GM19395 (cell line): ENCODE data around the gene SUSD3.

ENCODE experiments used
- ATAC-seq: cut with Tn5 transposase; IDR thresholded peaks from one replicate; pipeline ENCODE4 v1.9.1; 2021; ENCODE audit warnings: mild to moderate bottlenecking, moderate library complexity; ENCODE audit not compliant: unreplicated experiment

SUSD3 gene

DNA sequence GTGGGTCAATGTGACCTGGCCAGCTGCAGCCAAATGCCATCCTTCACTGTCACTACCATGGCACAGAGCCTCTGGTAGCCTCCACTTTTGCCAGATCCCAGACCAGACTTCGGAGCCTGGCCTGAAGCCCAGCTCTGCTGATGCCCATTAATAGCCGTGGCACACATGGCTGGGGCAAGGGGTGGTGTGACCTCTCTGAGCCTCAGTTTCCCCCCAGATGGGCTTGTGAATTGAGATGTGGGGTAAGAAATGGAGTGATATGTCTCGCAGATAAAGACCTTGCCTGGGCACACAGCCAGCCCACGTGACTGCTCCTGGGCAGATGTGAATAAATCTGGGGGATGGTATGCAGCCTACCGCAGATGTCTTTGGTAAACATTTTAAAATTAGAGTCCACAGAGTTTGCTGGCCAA, 13.9 kb downstream of the SUSD3 start:
- no peak for ATAC-seq

DNA sequence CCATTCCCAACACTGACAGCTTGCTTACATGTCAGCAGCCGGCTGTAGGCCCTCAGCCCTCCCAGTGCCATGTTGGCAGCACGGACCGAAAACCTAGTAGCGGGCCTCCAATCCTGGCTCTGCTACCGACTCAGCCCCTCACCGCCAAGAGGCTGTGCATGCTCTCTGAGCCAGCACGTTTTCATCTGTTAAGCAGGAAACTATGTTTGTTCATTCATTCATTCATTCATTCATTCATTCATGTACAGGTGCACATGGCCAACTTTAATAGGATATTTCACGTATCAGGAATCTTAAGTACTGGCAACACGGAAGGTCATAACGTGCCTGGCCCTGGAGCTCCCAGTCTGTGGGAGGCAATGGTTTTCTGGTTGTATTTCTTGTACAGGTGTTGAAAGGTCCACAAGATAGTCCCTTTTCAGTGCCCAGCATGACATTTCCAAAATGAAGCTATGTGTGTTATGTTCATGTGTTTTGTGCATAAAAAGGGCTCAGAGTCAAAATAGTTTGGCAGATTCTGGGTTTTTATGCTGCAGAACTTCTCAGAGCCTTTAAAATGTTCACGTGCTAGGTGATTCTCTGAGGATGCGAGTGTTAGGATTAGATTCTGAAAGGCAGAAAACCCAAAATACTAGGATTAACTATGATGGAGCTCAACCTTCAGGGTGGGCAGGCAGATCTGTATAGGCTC, 17.7 kb downstream of the SUSD3 start:
- no peak for ATAC-seq

DNA sequence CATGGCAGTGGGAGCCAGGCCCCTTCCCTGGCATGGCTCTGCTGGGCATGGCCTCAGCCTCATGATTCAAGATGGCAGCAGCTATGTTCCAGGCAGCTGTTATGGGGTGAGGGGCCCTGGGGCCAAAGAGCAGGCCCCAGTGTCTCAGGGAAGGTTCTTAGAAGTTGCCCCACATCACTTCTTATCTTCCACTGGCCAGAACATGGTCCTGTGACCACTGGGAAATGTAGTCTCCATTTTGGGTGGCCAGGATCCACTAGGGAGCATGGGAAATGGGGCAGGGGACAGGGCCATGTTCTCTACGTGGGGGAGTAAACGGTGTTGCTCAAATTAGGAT, 18.3 kb downstream of the SUSD3 start:
- ATAC-seq: no peak

DNA sequence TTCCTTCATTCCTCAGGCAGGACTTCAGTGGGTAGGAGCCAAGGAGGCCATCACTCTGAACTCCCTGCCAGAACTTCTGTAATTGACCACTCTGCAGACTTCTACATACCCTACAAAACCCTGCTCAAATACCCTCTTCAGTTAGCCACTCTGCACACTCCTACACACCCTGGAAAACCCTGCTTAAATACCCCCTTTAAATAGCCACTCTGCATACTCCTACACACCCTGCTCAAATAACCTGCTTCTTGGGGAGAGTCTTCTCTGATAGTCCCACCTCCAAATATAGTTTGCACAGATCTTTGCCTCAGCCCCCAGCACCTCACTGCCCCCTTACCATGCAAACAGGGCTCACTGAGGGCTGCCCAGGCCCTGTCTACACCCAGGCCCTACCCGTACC, 18.9 kb downstream of the SUSD3 start:
- no peak for ATAC-seq

DNA sequence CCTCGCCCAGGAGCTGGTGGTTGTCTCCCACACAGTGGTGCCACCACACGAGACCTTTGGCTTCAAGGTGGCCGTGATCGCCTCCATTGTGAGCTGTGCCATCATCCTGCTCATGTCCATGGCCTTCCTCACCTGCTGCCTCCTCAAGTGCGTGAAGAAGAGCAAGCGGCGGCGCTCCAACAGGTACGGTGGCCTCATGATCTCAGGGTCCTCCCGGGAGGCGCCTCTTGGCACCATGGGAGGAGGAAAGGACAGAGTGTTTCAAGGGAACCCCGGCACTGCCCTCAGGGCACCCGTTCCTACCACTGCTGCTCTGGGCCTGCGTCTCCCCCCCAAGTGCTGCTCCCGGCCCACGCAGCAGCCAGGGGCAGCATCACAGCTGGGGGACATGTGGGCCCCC, 19.3 kb downstream of the SUSD3 start:
- no peak for ATAC-seq

DNA sequence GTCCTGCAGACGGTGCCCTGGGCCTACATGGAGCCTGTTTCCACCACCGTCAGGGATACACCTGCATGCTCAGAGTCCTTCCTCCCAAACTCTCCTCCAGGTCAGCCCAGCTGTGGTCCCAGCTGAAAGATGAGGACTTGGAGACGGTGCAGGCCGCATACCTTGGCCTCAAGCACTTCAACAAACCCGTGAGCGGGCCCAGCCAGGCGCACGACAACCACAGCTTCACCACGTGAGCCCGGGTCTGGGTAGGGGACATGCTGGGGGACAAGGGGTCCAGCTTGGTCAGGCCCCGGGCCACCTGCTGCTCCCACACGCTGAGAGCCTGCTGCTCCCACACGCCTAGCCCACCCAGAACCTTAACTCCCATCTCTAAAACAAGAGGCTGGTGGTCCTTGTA, 20.9 kb downstream of the SUSD3 start:
- no peak for ATAC-seq

DNA sequence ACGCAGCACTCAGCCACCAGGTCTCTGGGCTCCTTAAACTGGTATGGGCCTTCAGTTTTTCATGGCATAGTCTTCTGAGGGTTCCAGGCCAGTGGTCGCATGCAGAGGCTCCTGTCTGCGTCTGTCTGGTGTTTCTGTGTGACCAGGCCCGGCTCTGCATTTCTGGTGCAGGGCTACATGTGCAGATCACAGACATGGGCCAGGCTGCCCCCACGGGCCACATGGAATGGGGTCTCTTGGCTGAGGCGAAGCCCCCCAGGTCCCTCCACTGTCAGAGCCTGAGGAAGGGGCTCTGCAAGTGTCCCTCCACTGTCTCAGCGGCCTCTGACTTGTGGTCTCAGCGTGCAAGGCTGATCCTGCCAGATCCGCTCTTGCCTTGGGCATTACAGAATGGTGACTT, 21.9 kb downstream of the SUSD3 start:
- no peak for ATAC-seq

DNA sequence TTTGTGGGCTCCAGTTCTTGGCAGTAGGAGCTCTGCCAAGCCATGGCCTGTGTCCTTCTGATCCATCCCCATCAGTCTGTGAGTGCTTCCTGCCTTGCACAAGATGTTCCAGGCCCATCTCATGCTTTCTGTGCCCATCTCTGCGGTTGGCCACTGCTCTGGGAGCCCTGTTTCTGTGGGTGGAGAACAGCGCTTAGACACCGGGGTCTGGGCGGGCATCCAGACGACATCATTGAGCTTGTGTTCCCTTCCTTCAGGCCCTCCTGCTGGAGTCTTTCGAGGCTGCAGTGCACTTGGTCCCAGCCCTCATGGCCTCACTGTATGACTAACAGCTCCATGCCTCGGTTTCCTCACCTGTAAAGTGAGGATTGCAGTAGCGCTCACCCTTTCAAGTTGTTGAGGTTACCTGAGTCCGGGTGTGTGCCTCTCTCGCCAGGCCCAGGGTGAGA, 22.6 kb downstream of the SUSD3 start:
- no peak for ATAC-seq

DNA sequence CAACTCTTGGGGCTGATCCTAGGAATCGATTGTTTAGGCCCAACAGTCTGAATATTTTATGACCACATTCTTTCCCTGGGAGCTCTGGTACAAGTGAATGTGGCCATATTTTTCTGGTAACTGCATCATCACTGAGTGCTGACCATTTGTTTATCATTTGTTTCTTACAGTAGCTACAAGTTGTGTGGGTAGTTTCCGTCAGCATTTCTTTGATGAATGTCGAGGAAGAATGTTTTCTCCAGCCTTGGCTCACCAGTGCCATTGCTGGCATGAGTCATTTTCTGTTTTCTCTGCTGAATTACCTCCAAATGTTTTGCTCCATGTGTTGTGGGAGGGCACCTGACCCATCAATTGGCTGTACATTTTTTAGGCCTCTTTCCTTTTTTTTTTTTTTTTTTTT, 23.4 kb downstream of the SUSD3 start:
- no peak for ATAC-seq

DNA sequence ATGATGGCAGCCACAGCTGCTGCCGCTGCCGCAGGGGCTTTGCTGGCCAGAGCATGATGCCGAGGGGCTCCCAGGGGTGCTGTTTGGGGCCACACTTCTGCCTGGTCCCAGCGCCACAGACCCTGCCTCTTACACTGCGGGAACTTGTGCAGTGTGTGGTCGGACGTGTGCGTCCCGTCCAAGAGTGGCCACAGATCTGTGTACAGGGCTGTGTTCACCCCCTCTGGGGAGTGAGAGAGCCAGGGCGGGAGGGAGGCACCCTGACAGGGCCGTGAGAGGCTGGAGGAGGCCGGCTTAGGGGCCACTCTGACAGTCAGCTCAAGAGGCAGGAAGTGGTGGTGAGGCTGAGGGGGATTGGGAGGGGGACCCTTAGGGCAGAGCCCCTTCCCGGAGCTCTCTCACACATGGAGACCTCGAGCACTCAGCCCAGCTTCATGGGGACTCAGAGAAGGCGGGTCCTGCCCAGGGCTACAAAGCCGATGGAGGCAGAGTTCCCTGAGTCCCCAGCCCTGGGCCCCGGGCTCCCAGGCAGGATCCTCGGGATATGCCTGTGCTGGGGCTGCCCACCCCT, 24.4 kb downstream of the SUSD3 start:
- ATAC-seq: no peak

DNA sequence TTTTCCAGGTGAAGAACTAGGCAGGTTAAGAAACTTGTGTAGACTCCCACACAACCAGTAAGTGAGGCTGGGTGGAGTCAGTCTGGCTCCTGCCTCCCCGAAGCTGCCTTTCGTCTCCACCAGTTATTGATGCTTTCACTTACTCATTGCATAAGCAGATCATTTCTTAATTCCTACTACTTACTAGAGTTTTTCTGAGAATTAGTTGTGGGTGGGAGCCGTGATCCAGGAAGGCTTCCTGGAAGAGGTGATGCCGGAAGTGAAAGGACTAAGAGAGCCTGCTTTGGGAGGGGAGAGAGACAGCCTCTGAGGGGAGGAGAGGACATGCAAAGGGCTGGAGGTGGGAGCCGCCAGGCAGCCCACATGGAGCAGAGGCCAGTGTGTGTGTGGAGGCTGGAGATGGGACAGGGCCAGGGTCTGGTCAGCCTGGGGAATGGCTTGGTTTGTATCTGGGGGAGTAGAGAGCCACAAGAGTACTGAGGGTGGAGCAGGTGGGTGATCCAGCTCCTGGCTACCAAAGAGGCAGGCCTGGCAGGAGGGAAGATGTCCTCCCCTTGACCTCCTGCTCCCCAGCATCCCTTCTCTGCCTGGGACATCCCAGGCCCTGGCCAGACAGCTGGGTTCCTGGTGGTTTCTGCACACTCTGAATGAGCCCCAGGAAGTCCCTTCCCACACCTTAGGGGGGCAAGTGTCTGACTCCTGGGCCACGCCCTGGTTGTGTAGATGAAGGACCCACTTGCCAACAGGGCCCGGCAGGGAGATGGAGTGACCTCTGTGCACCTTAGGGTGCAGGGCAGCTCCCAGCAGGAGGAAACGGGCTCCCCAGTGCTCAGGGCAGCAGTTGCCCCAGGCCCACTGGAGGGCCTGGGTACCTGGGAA, 25.3 kb downstream of the SUSD3 start:
- no peak for ATAC-seq

DNA sequence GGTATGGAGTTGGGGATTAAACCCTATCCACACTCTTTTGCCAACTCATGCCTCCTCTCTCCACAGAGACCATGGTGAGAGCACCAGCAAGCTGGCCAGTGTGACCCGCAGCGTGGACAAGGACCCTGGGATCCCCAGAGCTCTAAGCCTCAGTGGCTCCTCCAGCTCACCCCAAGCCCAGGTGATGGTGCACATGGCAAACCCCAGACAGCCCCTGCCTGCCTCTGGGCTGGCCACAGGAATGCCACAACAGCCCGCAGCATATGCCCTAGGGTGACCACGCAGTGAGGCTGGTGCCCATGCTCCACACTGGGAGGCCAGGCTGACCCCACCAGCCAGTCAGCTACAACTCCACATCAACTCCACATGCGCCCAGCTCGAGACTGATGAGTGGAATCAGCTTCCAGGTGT, 26.0 kb downstream of the SUSD3 start:
- ATAC-seq: no peak

DNA sequence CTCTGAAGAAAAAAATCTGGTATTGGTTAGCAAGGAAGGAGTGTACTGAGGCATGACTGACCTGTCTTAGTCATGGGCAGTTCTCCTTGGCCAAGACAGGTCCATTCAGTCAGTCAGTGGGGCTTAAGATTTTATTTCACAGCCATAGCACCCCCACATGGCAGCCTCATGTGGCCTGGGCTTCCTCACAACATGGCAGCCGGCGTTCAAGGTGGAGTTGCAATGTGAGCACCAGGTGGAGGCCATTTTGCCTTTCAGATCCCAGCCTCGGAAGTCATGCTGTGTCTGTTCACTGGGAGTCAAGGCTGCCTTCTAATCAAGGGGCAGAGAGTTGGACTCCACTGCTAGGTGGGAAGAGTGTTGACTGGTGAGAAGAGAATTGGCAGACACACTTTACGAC, 27.2 kb downstream of the SUSD3 start:
- no peak for ATAC-seq

DNA sequence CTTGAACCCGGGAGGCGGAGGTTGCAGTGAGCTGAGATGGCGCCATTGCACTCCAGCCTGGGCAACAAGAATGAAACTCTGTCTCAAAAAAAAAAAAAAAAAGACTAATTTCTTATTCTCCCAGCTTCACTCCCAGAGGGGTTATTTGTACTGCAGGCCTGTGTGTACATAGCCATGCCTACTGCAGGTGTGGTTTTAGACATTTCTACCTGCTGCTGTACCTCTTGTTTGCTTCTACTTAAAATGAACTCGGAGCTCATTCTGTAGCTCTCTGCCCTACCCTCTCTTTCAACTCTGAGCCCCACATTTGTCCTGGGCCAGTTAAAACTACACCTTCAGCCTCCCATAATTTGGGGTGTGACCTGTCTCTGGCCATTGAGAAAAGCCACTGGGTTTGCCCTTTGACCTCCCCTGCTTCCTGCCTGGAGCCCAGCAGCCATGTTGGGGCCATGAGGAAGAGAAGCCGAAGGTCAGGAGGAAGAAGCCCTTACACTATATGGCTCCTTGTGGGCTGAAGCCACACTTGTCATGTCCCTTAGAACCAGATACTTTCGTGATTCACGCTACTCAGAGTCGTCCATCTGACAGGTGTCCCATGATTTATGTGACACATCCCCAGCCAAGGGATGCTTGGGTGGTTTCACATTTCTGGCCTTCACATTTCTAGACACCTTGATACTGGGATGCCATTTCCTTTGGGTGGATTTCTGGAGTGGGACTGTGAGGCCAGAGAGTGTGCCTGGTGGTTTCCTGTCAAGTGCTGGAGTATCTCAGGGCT, 28.1 kb downstream of the SUSD3 start:
- ATAC-seq: no peak

DNA sequence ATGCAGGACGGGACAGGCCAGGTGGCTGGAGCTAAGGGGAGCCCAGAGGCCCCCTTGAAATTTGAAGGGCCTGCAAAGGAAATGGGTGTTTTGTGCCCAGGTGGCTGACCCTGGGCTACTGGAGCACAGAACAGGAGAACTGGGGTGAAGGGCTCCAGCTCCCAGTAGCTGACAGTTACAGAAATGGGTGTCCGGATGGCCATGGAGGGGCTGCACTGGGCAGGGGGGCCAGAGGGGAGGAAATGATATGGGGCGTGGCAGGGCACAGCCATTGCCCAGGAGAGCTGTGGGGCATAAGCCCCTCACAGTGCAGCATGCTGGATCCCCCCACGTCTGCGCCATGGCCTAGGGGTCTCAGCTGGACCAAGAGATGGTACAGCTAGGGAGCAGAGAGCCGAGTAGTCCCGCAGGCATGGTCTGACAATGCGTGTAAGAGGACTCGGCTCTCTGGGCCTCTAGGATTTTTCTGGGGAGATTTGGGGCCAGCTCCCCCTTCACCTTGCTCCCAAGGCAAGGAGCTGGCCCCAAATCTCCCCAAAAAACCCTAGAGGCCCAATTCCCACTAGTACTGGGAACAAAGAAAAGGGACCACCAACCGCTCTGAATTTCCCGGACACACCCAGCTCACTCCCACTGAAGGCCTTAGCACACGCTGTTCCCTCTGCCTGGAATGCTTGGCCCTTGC, 29.6 kb downstream of the SUSD3 start:
- no peak for ATAC-seq

DNA sequence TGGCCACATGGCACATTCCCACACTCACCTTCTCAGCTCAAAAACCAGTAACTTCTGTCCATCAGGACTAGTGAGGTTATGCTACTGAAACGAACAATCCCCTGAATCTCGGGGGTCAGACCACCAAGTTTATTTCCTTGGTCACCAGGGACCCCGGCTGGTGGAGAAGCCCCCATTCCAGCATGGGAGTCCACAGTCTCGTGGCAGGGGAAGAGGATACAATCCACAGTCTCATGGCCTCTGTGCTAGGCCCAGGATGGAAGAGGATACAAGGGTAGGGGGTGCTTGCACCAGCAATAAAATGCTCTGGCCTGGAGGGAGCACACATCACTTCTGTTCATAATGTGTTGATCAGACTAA, 30.1 kb downstream of the SUSD3 start:
- no peak for ATAC-seq

DNA sequence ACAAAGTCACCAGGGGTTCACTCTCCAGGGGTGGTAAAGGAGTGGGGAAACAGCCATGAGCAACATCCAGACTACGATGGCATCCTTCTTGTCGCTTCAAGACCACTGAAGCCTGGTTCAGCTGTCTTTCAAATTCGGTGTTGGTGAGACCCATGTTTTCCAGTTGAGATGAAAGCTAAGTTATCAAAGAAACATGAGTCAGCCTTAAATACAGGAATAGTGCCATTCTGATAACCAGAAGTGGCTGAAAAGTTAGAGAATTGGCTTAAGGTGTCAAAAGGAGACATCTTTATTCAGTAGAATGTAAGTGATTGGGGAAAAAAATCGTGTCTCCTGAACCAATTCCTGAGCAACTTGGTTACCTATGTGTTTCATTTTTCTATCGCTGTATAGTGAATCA, 30.5 kb downstream of the SUSD3 start:
- ATAC-seq: no peak

DNA sequence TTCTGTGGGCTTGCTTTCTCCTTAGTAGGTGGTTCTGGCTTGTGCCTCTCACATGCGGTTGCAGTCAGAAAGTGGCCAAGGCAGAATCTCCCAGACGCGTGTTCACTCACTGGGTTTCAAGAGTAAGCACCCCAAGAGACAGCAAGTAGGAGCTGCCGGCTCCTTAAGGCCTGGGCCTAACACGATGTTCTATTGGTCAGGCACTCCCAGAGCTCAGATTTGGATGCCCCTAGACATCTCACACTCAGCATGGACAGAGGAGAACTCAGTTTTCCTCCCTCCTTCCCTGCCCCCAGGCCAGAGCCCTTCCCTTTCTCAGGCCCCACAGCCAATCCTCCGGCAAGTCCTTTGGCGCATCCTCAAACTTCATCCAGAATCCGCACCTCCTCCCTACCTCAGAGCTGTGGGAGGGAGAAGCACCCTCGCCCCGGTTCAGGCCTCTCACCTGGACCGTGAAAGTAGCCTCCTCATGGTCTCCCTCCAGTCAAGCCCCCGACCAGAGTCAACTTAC, 31.0 kb downstream of the SUSD3 start:
- no peak for ATAC-seq

DNA sequence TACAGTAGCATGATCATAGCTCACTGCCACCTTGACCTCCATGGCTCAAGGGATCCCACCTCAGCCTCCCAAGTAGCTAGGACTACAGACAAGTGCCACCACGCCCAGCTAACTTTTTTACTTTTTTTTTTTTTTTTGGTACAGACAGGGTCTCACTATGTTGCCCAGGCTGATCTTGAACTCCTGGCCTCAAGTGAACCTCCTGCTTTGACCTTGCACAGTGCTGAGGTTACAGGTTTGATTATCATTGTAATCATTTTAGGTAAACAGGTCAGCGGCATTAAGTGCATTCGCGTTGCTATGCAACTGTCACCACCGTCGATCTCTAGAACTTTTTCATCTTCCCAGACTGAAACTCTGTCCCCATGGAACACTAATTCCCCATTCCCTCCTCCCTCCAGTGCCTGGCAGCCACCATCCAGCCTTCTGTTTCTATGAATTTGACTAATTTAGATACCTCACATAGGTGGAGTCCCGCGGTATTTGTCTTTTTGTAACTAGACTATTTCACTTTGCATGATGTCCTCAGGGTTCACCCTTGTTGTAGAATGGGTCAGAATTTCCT, 31.7 kb downstream of the SUSD3 start:
- ATAC-seq: no peak

DNA sequence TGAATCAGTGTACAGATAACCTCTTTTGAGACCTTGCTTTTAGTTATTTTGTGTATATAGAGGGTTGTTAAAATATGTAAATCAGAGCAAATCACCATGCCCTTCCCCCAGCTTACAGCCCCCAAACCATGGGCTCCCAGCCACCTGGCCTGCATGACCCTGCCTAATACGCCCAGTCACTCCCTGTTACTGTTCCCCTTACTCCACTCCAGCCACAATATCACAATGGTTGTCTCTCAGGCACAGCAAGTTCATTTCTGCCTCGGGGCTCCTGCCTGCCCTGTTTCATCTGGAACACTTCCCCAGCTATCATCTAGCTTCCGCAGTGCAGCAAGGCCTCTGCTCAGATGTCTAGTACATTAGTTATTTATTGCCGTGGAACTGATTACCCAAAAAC, 32.6 kb downstream of the SUSD3 start:
- no peak for ATAC-seq
